SIG-M5 treated with dmso at 0.1 percent for 504 hours (cell line): ENCODE results near the gene DHRSX.
"Not testable (repeated sequence)": the region's sequence is repeated elsewhere in the genome, so short reads cannot be mapped to it uniquely, and the experiment has no call there.

Source experiments
- DNase-seq: peaks from one replicate; lab custom pipeline; 2025; ENCODE audit not compliant: unreplicated experiment; lab: John Stamatoyannopoulos, UW

The DHRSX gene

GRCh38 chrX:2498781-2499302, 1.9 kb downstream of the DHRSX start:
- DNase-seq = no peak

GRCh38 chrX:2497961-2498780, 2.6 kb downstream of the DHRSX start:
- no peak for DNase-seq

- no peak for DNase-seq
Measured at GRCh38 chrX:2495595-2495994, 5.2 kb downstream of the DHRSX start.

GRCh38 chrX:2492531-2493218, 8.1 kb downstream of the DHRSX start:
- no peak for DNase-seq

- no peak for DNase-seq
Measured at GRCh38 chrX:2490634-2491033, 10.1 kb downstream of the DHRSX start.

GRCh38 chrX:2489446-2490445, 11.0 kb downstream of the DHRSX start:
- no peak for DNase-seq

- no peak for DNase-seq
Measured at GRCh38 chrX:2488621-2489285, 12.0 kb downstream of the DHRSX start.

GRCh38 chrX:2487366-2487765, 13.4 kb downstream of the DHRSX start:
- DNase-seq = no peak

- no peak for DNase-seq
Measured at GRCh38 chrX:2486476-2487133, 14.2 kb downstream of the DHRSX start.

- DNase-seq = no peak
Measured at GRCh38 chrX:2485789-2486345, 14.9 kb downstream of the DHRSX start.

- DNase-seq = no peak
Measured at GRCh38 chrX:2484721-2485648, 15.8 kb downstream of the DHRSX start.

- DNase-seq = no peak
Measured at GRCh38 chrX:2484256-2484655, 16.5 kb downstream of the DHRSX start.

- no peak for DNase-seq
Measured at GRCh38 chrX:2483398-2484060, 17.2 kb downstream of the DHRSX start.

GRCh38 chrX:2481597-2481996, 19.2 kb downstream of the DHRSX start:
- not testable (repeated sequence) for DNase-seq

GRCh38 chrX:2479982-2480381, 20.8 kb downstream of the DHRSX start:
- DNase-seq = not testable (repeated sequence)

GRCh38 chrX:2479420-2479780, 21.4 kb downstream of the DHRSX start:
- DNase-seq = no peak

- no peak for DNase-seq
Measured at GRCh38 chrX:2478546-2479419, 22.0 kb downstream of the DHRSX start.
